GM18867 (cell line): Measurements from ENCODE around the gene LEAP2.

Experiments
- ATAC-seq: cut with Tn5 transposase; IDR thresholded peaks from one replicate; pipeline ENCODE4 v1.9.1; 2021; ENCODE audit warnings: mild to moderate bottlenecking, moderate library complexity; ENCODE audit not compliant: unreplicated experiment

Gene LEAP2

DNA sequence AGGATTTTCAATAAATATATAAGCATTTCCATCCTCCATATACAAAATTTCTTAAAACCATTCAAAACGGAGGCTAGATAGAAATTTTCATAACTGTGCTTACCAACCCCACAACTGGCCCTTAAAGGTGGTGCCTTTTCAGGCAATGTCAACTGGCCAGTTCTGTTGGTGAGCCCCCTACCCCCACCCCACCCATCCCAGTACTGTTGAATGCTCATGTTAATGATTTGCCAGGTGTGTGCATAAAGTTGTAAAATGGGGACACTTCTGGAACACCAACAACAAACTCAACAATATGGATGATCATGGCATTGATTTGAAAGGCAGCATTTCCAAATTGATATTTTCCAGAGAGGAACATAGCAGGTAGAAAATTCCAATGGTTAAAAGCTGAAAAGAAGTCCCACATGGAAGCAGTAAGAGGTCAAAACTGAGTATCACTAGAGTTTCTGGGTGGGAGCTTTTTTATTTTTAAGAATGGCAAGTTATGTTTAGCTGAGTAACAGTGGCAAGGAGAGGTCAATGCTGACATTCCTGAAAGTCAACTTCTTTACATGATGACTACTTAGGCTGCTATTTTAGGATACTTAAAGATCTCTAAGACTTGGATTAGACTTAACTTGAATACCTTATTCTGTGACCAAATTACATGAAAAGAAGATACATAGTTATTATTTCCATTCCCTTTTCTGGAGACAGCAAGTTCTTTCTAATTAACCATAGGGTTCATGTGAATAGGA, 2.7 kb downstream of the LEAP2 start:
- ATAC-seq: no peak

DNA sequence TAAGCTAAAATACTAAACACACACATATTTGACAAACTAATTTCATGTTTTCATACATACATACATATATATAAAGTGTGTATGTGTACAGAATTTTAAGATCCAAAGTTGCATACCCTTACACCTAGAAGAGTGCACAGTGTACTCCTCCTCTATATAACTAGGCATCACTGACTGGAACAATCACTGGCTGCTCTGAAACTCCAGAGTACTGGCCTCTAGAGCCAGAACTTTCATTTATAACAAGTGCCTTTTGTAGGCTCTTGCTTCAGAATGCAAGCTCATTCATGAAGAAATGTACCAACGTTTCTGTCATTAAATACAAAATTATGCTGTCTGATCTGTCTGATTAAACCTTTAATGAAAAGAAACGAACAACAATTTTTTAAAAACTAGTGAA, 4.0 kb downstream of the LEAP2 start:
- ATAC-seq: no peak

DNA sequence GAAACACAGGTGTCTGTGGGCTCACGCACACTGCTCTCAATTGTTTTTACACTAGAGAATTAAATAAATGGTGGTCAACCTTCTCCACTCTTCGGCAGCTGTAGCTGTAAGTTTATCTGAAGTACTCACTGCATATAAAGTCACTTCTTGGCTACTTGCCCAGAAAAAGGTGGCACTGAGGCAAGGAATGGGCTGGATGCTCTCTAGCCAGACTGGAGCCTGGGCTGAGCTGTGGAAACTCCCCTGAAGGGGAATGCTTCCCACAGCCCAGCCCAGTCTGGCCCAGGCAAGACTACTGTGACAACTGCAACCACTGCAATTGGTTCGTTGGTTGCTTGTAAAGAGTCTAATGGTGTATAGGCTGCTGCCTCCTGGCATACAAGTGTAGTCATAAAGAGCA, 4.5 kb downstream of the LEAP2 start:
- ATAC-seq: no peak

DNA sequence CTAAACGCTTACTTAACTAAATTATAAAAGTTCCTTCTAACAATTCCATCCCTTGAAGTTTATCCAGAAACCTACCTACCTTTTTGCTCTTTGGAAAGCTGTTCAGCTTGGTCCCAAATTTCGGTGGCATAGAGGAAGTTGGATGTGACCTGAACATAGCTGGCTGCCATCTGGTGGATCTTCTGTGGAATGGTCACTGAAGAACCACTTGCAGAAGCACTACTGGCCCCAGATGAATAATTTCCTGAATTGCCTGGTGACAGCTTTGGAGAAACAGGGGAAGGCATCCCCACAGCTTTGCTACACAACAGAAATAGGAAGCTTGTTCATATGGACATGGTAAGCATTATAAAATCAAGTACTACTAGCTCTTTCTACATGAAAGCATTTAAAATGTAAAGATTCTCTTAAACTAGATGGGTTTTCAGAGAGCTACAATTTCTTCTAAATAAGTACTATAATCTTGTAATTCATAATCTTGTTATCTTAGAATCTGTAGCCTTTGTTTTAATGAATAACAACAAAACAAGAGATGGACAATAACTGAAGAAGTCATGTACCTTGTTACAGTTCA, 9.9 kb downstream of the LEAP2 start:
- peak; percentile 57 for ATAC-seq

DNA sequence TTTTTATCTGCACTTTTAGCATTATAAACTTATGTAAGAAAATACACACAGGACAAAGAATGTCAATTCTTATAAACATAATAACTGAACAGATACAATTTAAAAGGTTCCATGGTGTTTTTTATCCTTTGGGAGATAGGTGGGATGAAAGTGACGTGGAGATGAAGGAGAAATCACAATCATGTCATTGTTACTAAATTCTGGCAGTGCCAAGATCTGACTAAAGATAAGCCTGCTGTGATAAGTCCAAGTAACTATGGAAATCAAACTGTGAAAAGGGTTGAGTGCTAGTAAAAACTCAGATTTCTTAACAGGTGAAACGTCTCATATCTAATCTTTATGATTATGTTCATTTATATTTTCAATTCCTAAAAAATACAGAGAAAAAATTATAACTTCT, 11.1 kb downstream of the LEAP2 start:
- no peak for ATAC-seq

DNA sequence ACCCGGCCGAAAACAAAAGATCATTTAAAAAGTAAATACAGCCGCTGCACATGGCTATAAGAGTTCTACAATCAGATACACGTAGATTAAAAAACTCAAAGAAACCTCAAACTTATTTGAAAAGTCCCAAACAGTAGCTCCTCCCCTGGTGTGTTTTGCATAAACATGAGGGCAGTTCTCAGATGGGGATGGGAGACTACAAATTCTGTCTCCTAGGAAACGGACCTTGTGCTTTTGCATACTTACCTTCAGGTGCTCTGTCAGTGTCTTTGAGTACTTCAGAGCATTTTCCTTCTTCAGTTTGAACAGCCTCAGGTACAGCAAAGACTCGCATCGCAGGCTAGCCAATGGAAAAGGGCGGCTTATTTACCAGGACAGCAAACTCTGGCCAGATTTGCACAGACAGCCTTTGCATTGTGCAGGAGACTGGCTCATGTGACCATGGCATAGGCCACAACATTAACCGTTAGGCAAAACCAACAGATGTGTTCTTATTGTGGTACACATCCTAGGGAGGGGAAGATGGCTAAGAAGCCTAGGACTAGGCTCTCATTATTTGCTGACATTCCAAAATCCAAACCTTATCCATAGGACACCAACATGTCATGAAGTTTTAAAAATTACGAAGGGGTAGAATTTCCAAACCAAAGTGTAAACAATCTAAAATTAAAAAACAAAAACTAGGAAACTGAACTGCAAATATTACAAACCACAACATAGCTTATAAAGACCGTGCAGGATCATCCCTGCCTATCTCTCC, 12.8 kb downstream of the LEAP2 start:
- no peak for ATAC-seq

DNA sequence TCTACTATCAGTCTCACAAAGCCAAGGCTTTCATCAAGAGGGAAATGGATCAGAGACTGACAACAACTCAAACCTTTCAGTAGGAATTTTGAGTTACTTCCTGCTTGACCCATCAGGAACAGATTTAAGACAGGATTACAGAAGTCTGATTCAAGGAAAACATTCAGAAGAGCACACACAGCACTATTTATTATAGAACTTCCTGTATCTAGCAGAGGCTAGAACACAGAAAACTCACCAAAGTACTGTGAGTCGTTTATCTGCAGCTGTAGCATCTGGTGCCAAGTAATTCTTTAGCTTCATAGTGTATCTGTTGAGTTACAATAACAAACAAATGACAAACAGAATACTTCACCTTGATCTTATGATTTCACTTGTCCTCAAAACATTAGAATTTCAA, 13.8 kb downstream of the LEAP2 start:
- ATAC-seq: no peak

DNA sequence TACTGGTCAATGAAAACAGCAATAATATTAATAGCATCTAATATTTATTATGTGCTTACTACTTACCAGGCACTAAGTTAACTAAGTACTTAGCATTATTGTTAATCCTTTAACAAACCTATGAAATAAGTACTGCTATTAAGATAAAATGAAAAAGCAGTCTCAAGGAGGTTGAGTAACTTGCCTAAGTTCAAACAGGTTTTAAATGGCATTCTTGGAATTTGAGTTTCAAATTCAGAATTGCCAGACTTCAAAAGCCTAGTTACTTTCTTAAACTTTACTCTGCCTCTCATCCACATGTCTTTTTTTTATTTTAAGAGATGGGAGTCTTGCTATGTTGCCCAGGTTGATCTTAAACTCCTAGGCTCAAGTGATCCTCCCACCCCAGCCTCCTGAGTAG, 16.0 kb downstream of the LEAP2 start:
- ATAC-seq: no peak

DNA sequence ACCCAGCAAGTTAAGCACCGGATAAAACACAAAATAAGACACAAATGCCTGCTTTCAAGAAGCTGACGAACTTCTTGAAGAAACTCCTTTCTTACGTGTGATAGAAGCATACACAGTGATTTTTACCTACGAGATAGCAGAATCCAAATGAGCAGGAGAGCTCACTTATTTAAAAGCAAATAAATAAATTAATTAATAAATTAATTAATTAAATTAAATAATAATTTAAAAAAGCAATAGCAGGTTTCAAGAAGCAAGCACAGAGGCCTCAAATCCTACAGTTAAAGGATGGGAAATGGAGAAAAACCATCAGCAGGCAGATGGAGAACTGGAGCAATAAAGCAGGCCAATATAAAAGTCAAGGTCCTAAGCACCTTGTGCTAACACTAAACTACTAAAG, 17.3 kb downstream of the LEAP2 start:
- ATAC-seq: no peak

DNA sequence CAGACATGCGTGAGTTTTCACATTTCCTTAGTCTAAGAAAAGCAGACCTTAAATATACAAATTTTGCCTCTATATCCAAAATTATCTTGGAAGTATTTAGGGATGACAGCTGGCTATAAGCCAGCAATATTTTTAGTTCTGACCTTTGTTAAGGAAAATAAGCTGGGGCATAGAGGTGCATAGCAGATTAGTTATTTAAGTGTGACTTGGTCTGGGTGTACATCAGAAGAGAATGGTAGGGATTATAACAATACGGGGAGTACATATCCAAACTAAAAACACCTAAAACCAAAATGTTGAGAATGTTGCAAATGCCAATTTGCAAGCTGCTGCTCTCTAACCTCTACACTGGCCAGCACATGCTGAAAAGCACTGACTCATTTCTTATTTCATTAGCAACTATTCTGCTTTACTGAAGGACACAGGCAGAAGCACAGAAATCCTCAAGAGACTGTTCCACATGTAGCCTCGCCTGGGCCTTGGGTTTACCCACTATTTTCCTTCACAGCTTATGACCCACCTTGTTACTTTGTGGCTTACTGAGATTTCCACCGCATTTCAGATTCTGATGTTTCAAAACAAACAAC, 22.3 kb downstream of the LEAP2 start:
- ATAC-seq: no peak

DNA sequence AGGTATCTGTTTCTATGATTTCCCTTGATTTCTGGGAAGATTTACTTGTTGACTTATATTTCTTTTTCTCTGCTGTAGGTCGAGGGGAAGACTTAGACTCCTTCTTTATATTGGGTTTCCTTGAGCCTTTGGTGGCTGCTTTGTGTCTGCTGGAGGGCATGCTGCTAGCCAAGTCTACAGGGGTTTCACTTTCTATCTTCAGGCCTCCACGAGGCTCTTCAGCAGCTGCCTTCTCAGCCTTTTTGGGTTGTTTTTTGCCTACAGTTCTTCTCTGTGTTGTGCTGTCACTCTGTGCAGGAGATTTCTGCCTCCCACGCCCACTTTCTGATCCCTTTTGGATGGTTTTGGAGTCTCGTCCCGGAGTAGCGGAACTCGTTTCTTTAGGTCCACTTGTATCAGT, 23.2 kb downstream of the LEAP2 start:
- ATAC-seq: no peak

DNA sequence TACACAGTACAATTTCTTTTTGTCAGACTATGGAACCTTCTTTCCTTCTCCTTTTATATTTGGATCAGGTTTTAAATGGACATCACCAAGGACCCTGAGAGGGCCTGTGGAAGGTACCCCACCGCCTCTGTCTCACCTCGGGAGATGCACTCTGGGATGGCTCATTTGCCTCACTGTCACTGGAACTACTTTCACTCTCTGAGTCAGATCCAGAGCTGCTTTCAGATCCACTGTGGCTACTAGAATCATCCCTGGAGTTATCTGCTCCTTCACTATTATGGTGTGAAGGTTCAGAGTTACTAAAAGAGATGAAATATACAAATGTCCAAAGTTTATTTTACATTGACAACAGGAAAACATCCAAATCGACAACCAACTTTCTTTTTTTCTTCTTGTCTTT, 24.6 kb downstream of the LEAP2 start:
- no peak for ATAC-seq

DNA sequence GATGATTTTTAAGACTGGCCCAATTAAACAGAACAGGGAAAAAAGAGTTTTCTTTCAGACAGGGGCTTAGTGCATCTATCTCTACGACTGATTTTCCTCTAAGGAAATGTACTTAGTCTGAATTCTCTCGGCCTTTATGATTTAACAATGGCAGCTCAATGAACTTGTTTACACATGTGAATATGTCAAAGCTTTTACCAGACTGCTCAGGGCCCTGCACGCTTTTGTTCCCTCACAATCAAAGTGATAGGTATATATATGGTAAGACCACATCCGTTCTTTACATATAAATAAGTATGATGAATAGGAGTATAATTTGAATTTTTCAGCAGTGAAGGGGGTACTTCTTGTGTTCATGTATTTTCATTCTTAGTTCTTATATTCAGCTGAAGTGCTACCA, 27.6 kb downstream of the LEAP2 start:
- no peak for ATAC-seq

DNA sequence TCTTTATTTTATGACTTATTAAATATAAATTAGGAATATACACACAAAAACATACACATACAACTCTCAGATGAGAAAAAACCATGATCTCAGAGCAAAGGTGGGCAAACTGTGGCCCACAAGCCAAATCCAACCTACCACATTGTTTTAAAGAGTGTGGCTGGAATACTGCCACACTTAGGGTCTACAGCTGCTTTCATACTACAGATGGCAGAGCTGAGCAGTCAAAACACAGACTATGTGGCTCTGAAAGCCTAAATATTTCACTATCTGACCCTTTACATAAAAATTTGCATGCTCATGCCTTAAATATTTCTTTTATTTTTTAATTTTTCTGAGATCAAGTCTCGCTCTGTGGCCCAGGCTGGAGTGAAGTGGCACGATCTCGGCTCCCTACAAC, 28.3 kb downstream of the LEAP2 start:
- no peak for ATAC-seq

DNA sequence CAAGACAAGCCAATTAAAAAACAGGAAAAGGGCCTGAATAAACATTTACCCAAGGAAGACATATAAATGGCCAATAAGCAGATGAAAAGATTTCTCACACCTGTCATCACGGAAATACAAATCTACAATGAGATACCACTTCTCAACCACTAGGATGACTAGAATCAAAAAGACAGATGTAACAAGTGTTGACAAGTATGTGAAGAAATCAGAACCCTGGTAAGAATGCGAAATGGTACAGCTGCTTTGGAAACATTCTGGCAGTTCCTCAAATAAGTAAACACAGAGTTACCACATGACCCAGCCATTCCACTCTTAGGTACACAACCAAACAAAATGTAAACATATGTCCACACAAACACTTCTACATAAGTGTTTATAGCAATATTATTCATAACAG, 32.5 kb downstream of the LEAP2 start:
- ATAC-seq: no peak

DNA sequence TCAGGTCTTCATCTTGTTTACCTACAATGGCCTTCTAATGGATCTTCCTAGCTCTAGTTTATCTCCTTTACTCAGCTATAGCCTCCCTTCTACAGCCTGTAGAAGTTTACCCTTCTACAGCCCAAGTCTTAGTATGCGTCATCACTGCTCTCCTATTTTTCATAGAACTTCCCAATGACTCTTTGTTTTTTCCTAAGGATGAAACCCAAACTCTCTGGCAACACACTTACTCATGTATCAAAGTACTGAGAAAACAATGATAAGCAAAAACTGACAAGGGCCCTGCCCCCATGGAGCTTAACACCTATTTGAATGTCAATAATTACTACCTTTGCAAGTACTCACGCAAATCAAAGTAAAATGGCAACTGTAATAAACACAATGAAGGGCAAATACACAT, 33.7 kb downstream of the LEAP2 start:
- no peak for ATAC-seq

DNA sequence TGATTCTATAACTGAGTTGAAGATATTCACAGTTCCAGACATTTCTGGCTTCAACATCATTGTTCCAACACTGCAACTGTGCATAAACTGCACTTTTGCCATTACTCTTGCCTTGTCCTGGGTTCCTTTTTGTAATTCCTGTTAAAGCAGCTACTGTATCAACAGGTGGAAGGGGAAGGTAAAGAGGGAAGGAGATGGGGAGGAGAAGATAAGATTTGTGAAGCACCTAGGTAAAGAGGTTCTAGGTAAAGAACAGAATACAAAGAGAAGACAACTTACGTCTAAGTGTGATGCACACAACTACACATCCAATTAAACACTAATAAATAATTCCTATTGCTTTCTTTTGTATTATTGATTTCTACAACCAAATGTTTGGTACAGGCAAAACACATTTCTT, 36.2 kb downstream of the LEAP2 start:
- no peak for ATAC-seq

DNA sequence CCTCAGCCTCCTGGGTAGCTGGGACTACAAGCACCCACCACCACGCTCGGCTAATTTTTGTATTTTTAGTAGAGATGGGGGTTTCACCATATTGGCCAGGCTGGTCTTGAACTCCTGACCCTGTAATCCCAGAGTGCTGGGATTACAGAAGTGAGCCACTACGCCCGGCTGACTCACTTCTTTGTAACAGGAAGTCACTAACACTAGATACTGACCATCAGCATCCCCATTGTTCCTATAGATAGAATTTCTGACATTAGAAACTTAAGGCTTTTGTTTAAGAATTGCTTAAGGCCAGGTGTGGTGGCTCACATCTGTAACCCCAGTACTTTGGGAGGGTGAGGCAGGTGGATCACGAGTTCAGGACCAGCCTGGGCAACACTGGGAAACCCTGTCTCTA, 42.2 kb downstream of the LEAP2 start:
- ATAC-seq: no peak

DNA sequence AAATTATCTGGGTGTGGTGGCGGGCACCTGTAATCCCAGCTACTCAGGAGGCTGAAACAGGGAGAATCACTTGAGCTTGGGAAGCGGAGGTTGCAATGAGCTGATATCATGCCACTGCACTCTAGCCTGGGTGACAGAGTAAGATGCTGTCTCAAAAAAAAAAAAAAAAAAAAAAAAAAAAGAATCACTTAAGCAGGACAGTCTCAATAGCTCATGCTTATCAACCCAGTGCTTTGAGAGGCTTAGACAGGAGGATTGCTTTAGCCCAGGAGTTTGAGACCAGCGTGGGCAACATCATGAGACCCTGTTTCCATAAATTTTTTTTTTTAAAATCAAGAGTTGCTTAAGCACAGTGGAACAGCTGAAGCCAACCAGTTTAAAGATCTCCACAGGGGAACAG, 42.6 kb downstream of the LEAP2 start:
- ATAC-seq: no peak
